ENCODE measurements around the gene PSME3.
"Not testable (repeated sequence)": the region's sequence is repeated elsewhere in the genome, so short reads cannot be mapped to it uniquely, and the experiment has no call there.

Gene PSME3

GRCh38 chr17:42851371-42852240, 18.4 kb downstream of the PSME3 start:
- not testable (repeated sequence) for DNase-seq

- no peak for DNase-seq
These were observed 19.2 kb downstream of the PSME3 start for GRCh38 chr17:42852351-42852750.

- DNase-seq: no peak
These were observed 19.8 kb downstream of the PSME3 start for GRCh38 chr17:42853004-42853403.

- DNase-seq: no peak
These were observed 20.4 kb downstream of the PSME3 start for GRCh38 chr17:42853597-42853967.

GRCh38 chr17:42853968-42854790, 21.0 kb downstream of the PSME3 start:
- no peak for DNase-seq

- DNase-seq: no peak
These were observed 21.9 kb downstream of the PSME3 start for GRCh38 chr17:42855048-42855596.

GRCh38 chr17:42856093-42856492, 22.9 kb downstream of the PSME3 start:
- DNase-seq: not testable (repeated sequence)

- not testable (repeated sequence) for DNase-seq
These were observed 23.3 kb downstream of the PSME3 start for GRCh38 chr17:42856516-42856915.

- DNase-seq: no peak
These were observed 24.2 kb downstream of the PSME3 start for GRCh38 chr17:42857389-42857788.

- DNase-seq: no peak
These were observed 32.5 kb downstream of the PSME3 start for GRCh38 chr17:42865638-42866094.

- DNase-seq: no peak
These were observed 33.0 kb downstream of the PSME3 start for GRCh38 chr17:42866216-42866615.

GRCh38 chr17:42866631-42867575, 33.7 kb downstream of the PSME3 start:
- no peak for DNase-seq

- not testable (repeated sequence) for DNase-seq
These were observed 34.6 kb downstream of the PSME3 start for GRCh38 chr17:42867694-42868261.

- no peak for DNase-seq
These were observed 35.1 kb downstream of the PSME3 start for GRCh38 chr17:42868338-42868737.

GRCh38 chr17:42871647-42872046, 38.5 kb downstream of the PSME3 start:
- no peak for DNase-seq

GRCh38 chr17:42872251-42872965, 39.2 kb downstream of the PSME3 start:
- DNase-seq: no peak

GRCh38 chr17:42873315-42873714, 40.1 kb downstream of the PSME3 start:
- DNase-seq: no peak

GRCh38 chr17:42873932-42874695, 40.9 kb downstream of the PSME3 start:
- DNase-seq: not testable (repeated sequence)

GRCh38 chr17:42877037-42877436, 43.8 kb downstream of the PSME3 start:
- DNase-seq: no peak

- DNase-seq: no peak
These were observed 45.1 kb downstream of the PSME3 start for GRCh38 chr17:42878123-42878880.

Data from bone marrow (tissue), 2 donors.